HCT116 (cell line): Measurements from ENCODE around the gene SORL1. TPM values are rescaled to one million over a fixed set of nuclear protein-coding genes. Genes with fewer than 3 reads are reported as not detected.

ENCODE experiments used
- ATAC-seq: fragments of 200-7000 bp; cut with Tn5 transposase; 2 replicates; pipeline ENCODE4 v1.9.1; 2020; ENCODE audit warnings: mild to moderate bottlenecking, moderate library complexity
- BruUV-seq: library from RNA; stranded (reverse); fragments of 400-500 nt; replicated peaks from 2 replicates; lab custom pipeline; 2021; lab: Mats Ljungman, UMichigan
- CTCF ChIA-PET: fragments of 300-600 bp; sonication (Branson Sonifier 250); formaldehyde crosslinking; loops from one replicate; lab custom pipeline; 2021; ENCODE audit warnings: antibody characterized with exemption; lab: Charles Lee
- POLR2A ChIA-PET: fragments of 300-600, 350-600 bp; sonication (Branson Sonifier 250); formaldehyde crosslinking; loops from one replicate; lab custom pipeline; 2021; ENCODE audit warnings: antibody characterized with exemption; lab: Charles Lee
- RAD21 ChIA-PET, 2 experiments: fragments of 300-600 bp; sonication (Branson Sonifier 250); formaldehyde crosslinking; loops; one replicate each; lab custom pipeline; 2023; ENCODE audit warnings: low total read pairs in 2 of 2; ENCODE audit not compliant: uncharacterized antibody in 2 of 2, unreplicated experiment in 2 of 2, low non-redundant PET in 1 of 2; lab: Charles Lee
- DNase-seq: peaks from one replicate; pipeline ENCODE4 v3.0.0-alpha.2; 2010; ENCODE audit warnings: low read depth, low spot score
- H2AFZ ChIP-seq: fragments of 200-600 bp; shearing (Covaris generic), sonication (generic); 2 replicates; pipeline ENCODE4 v1.6.1; 2017; ENCODE audit warnings: low read depth, mixed run types, mixed read lengths, antibody characterized with exemption, low read length; ENCODE audit not compliant: poor library complexity, severe bottlenecking
- H3K27ac ChIP-seq: 2 replicates; pipeline ENCODE4 v1.5.1; 2012; ENCODE audit warnings: low read depth, low read length
- H3K27me3 ChIP-seq: fragments of 200-600 bp; sonication (generic); 2 replicates; pipeline ENCODE4 v1.6.1; 2016; ENCODE audit warnings: mixed run types, low read length, mixed read lengths; ENCODE audit not compliant: insufficient read depth
- H3K36me3 ChIP-seq, 2 experiments: fragments of 200-500 bp in 1 of 2; fragments of 200-600 bp in 1 of 2; sonication (Bioruptor generic) in 1 of 2; sonication (generic) in 1 of 2; 2 replicates each; pipeline versions ENCODE4 v1.5.1 to v1.6.1; 2014 to 2016; ENCODE audit warnings: low read length in 2 of 2, inconsistent platforms in 1 of 2, mixed read lengths in 1 of 2, mixed run types in 1 of 2; ENCODE audit not compliant: insufficient read depth in 2 of 2, control insufficient read depth in 1 of 2
- H3K4me1 ChIP-seq, 2 experiments: fragments of 200-600 bp in 1 of 2; sonication (generic) in 1 of 2; 2 replicates each; pipeline versions ENCODE4 v1.5.1 to v1.6.1; 2012 to 2017; ENCODE audit warnings: low read length in 2 of 2, inconsistent platforms in 1 of 2, mild to moderate bottlenecking in 1 of 2, mixed read lengths in 1 of 2, mixed run types in 1 of 2, moderate library complexity in 1 of 2; ENCODE audit not compliant: insufficient read depth in 2 of 2, control insufficient read depth in 1 of 2
- H3K4me2 ChIP-seq: fragments of 200-600 bp; sonication (generic); 2 replicates; pipeline ENCODE4 v1.6.1; 2017; ENCODE audit warnings: mixed run types, low read length, mixed read lengths
- H3K4me3 ChIP-seq, 2 experiments: fragments of 200-600 bp in 1 of 2; sonication (generic) in 1 of 2; replicated peaks in 1 of 2; 2 replicates each; pipeline ENCODE4 v1.5.1; 2011 to 2016; ENCODE audit warnings: low read length in 2 of 2, control low read depth in 1 of 2, low read depth in 1 of 2, mild to moderate bottlenecking in 1 of 2, mixed read lengths in 1 of 2, mixed run types in 1 of 2
- H3K79me2 ChIP-seq: fragments of 200-600 bp; sonication (generic); 2 replicates; pipeline ENCODE4 v1.6.1; 2017; ENCODE audit warnings: mild to moderate bottlenecking, mixed run types, low read length, moderate library complexity, mixed read lengths; ENCODE audit not compliant: insufficient read depth
- H3K9ac ChIP-seq: fragments of 200-600 bp; sonication (generic); 2 replicates; pipeline ENCODE4 v1.6.1; 2016; ENCODE audit warnings: low read length, mixed read lengths
- H3K9me2 ChIP-seq: fragments of 200-600 bp; sonication (generic), shearing (Covaris generic); 2 replicates; pipeline ENCODE4 v1.6.1; 2017; ENCODE audit warnings: mixed run types, mild to moderate bottlenecking, moderate library complexity; ENCODE audit not compliant: insufficient read depth
- H3K9me3 ChIP-seq, 2 experiments: fragments of 200-500 bp in 1 of 2; fragments of 200-600 bp in 1 of 2; sonication (Bioruptor generic) in 1 of 2; sonication (generic) in 1 of 2; 2 replicates each; pipeline ENCODE4 v1.6.1; 2014 to 2017; ENCODE audit warnings: low read length in 2 of 2, mixed read lengths in 2 of 2, inconsistent platforms in 1 of 2, low read depth in 1 of 2, mild to moderate bottlenecking in 1 of 2, mixed run types in 1 of 2, moderate library complexity in 1 of 2; ENCODE audit not compliant: control insufficient read depth in 1 of 2, insufficient read depth in 1 of 2
- H4K20me1 ChIP-seq: fragments of 200-600 bp; sonication (generic), shearing (Covaris generic); 2 replicates; pipeline ENCODE4 v1.6.1; 2017; ENCODE audit warnings: mixed run types, mild to moderate bottlenecking, moderate library complexity; ENCODE audit not compliant: insufficient read depth
- ATF3 ChIP-seq: IDR thresholded peaks from 2 replicates; pipeline ENCODE4 v1.6.1; 2012
- CBX3 ChIP-seq: IDR thresholded peaks from 2 replicates; pipeline ENCODE4 v1.6.1; 2012; ENCODE audit warnings: low read depth
- CEBPB ChIP-seq: IDR thresholded peaks from 2 replicates; pipeline ENCODE4 v1.6.1; 2012; ENCODE audit warnings: low read depth
- ELF1 ChIP-seq: IDR thresholded peaks from 2 replicates; pipeline ENCODE4 v1.6.1; 2012; ENCODE audit warnings: low read depth, borderline replicate concordance
- EZH2 ChIP-seq: fragments of 200-600 bp; sonication (generic); IDR thresholded peaks from 2 replicates; pipeline ENCODE4 v1.6.1; 2017; ENCODE audit warnings: antibody characterized with exemption, mixed run types
- EZH2phosphoT487 ChIP-seq: fragments of 200-600 bp; IDR thresholded peaks from 2 replicates; pipeline ENCODE4 v1.6.1; 2018; ENCODE audit warnings: antibody characterized with exemption, borderline replicate concordance
- FOSL1 ChIP-seq: IDR thresholded peaks from 2 replicates; pipeline ENCODE4 v1.6.1; 2012; ENCODE audit warnings: low read depth
- JUND ChIP-seq: IDR thresholded peaks from 2 replicates; pipeline ENCODE4 v1.6.1; 2012
- MAX ChIP-seq: IDR thresholded peaks from 2 replicates; pipeline ENCODE4 v1.6.1; 2012
- POLR2A ChIP-seq: IDR thresholded peaks from 2 replicates; pipeline ENCODE4 v1.7.0; 2011; ENCODE audit warnings: borderline replicate concordance; ENCODE audit not compliant: insufficient read depth, insufficient read length; ENCODE audit errors: extremely low read depth
- POLR2AphosphoS5 ChIP-seq: IDR thresholded peaks from 2 replicates; pipeline ENCODE4 v1.6.1; 2011; ENCODE audit warnings: mild to moderate bottlenecking, low read depth, low read length, moderate library complexity
- RAD21 ChIP-seq: IDR thresholded peaks from 2 replicates; pipeline ENCODE4 v1.6.1; 2012; ENCODE audit warnings: low read depth, mild to moderate bottlenecking
- REST ChIP-seq: IDR thresholded peaks from 2 replicates; pipeline ENCODE4 v1.6.1; 2012; ENCODE audit warnings: low read depth
- SIN3A ChIP-seq: IDR thresholded peaks from 2 replicates; pipeline ENCODE4 v1.6.1; 2012; ENCODE audit warnings: low read depth
- SP1 ChIP-seq: IDR thresholded peaks from 2 replicates; pipeline ENCODE4 v1.6.1; 2012; ENCODE audit warnings: low read depth
- SRF ChIP-seq: IDR thresholded peaks from 2 replicates; pipeline ENCODE4 v1.6.1; 2012; ENCODE audit warnings: low read depth
- TCF7L2 ChIP-seq: IDR thresholded peaks from 2 replicates; pipeline ENCODE4 v1.7.0; 2011; ENCODE audit warnings: borderline replicate concordance, inconsistent platforms; ENCODE audit not compliant: insufficient read depth, insufficient read length; ENCODE audit errors: extremely low read depth
- YY1 ChIP-seq: IDR thresholded peaks from 2 replicates; pipeline ENCODE4 v1.6.1; 2011; ENCODE audit warnings: low read length, low read depth, moderate library complexity, mild to moderate bottlenecking; ENCODE audit not compliant: insufficient replicate concordance; ENCODE audit errors: extremely low read depth
- ZFX ChIP-seq: fragments of 450-650 bp; IDR thresholded peaks from 2 replicates; pipeline ENCODE4 v1.6.1; 2017
- ZNF274 ChIP-seq: fragments of 200-500 bp; sonication (Bioruptor generic); IDR thresholded peaks from 2 replicates; pipeline ENCODE4 v1.6.1; 2014; ENCODE audit warnings: mild to moderate bottlenecking, low read depth, low read length, inconsistent platforms
- intact Hi-C: fragments of 100-400 bp; cut with micrococcal nuclease; formaldehyde crosslinking; loops from 2 replicates; pipeline ENCODE4 v1.10.0; 2022
- total RNA-seq: library from RNA; stranded (reverse); gene quantifications from one replicate; pipeline ENCODE4 v1.2.1, GENCODE V29; 2021; ENCODE audit not compliant: unreplicated experiment

SORL1 gene
- total RNA-seq, 1 experiment from 2014 or later, result 17.4 TPM

- Histone ChIP-seq H3K4me3 (no peak overlapping the region), H3K36me3 (no peaks in the 10 kb centered on the region), H3K9ac (no peak overlapping the region), H4K20me1 (no peaks in the 10 kb centered on the region), H2AFZ (no peak overlapping the region), H3K9me2 (no peaks in the 10 kb centered on the region), H3K27ac (no peak overlapping the region), H3K79me2 (no peaks in the 10 kb centered on the region), H3K4me1 (no peaks in the 10 kb centered on the region), H3K4me2 (no peak overlapping the region), H3K9me3 (no peaks in the 10 kb centered on the region), H3K27me3 (no peaks in the 10 kb centered on the region)
- intact Hi-C loops, result no loop called here
- DNase-seq (no peak), ATAC-seq (no peak)
- POLR2A ChIA-PET, result no interaction called here
- CTCF ChIA-PET, result interaction anchor here (0.7 kb wide), 1 partner anchor 135 kb away, joined by 3 read pairs; no protein-coding TSS in a partner anchor
- RAD21 ChIA-PET, result no interaction called here
- TF ChIP-seq ZFX (no peak), RAD21 (no peak), YY1 (no peak), SIN3A (no peak), FOSL1 (no peak), CEBPB (no peak), ELF1 (no peak), REST (no peak), SP1 (no peak), MAX (no peak), TCF7L2 (no peak), SRF (no peak), ZNF274 (no peak), EZH2 (no peak), CBX3 (no peak), POLR2A (no peak), ATF3 (no peak), EZH2phosphoT487 (no peak), JUND (no peak), POLR2AphosphoS5 (no peak)
- no TSS peak for BruUV-seq
Observed at GRCh38 chr11:121582296-121582695, 130.2 kb downstream of the SORL1 start.
